Measurements from ENCODE around the gene RPL10. TPM values are rescaled to one million over a fixed set of nuclear protein-coding genes. Genes with fewer than 3 reads are reported as not detected.

Gene RPL10
- total RNA-seq, 1 donor from 2014 or later, result 1,850 TPM

DNA sequence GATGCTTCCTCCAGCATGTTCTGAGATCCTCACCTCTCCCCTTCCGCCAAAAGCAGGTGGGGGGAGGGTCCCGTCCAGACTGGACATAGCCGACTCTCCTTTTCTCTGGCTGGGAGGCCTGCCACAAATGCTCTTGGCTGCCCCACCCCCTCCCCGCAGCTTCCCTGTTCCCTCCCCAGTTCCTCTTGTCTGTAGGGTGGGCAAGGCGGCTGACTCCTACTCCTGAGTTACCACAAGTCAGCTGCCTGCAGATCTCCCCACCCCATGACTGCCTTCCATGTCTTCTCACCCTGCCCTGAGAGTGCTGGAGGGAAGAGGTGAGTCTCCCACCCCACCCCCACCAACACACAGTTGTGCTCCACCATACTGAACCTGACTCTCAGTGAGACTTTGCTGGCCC lies 33.2 kb downstream of the RPL10 start:
- Histone ChIP-seq H3K27me3 (ENCODE audit: low read depth) (no peaks in the 10 kb centered on the region), H3K4me1 (peaks cover 35% of the 10 kb centered on the region), H3K4me3 (no peak overlapping the region), H3K36me3 (peaks cover 25% of the 10 kb centered on the region), H3K27ac (replicated peaks) (no peak overlapping the region), H3K9me3 (replicated peaks) (no peaks in the 10 kb centered on the region)
- peak; percentile 38 for DNase-seq
- TF ChIP-seq, protein P1, sequence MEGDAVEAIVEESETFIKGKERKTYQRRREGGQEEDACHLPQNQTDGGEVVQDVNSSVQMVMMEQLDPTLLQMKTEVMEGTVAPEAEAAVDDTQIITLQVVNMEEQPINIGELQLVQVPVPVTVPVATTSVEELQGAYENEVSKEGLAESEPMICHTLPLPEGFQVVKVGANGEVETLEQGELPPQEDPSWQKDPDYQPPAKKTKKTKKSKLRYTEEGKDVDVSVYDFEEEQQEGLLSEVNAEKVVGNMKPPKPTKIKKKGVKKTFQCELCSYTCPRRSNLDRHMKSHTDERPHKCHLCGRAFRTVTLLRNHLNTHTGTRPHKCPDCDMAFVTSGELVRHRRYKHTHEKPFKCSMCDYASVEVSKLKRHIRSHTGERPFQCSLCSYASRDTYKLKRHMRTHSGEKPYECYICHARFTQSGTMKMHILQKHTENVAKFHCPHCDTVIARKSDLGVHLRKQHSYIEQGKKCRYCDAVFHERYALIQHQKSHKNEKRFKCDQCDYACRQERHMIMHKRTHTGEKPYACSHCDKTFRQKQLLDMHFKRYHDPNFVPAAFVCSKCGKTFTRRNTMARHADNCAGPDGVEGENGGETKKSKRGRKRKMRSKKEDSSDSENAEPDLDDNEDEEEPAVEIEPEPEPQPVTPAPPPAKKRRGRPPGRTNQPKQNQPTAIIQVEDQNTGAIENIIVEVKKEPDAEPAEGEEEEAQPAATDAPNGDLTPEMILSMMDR (IDR thresholded peaks at IDR 0.05; ENCODE audit: borderline replicate concordance), result no peak
- intact Hi-C loops (cut with micrococcal nuclease), result no loop called here

DNA sequence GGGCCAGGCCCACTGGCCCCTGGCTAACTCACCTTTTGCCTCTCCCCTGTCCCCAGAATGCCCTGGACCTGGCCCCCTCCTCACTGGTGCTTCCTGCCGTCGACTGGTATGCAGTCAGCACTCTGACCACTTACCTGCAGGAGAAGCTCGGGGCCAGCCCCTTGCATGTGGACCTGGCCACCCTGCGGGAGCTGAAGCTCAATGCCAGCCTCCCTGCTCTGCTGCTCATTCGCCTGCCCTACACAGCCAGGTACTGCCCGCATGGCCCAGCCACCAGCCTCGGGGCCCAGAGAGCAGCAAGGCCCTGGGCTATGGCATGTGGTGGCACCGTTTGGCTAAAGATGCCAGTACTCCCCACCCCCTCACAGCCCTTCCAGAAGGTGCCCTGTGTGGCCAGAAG lies 34.0 kb downstream of the RPL10 start:
- Histone ChIP-seq H3K9me3 (replicated peaks) (no peaks in the 10 kb centered on the region), H3K4me1 (peaks cover 36% of the 10 kb centered on the region), H3K4me3 (no peak overlapping the region), H3K27me3 (ENCODE audit: low read depth) (no peaks in the 10 kb centered on the region), H3K36me3 (peaks cover 25% of the 10 kb centered on the region), H3K27ac (replicated peaks) (no peak overlapping the region)
- DNase-seq, result no peak
- TF ChIP-seq, protein P1 (IDR thresholded peaks at IDR 0.05; ENCODE audit: borderline replicate concordance), result no peak
- intact Hi-C loops (cut with micrococcal nuclease), result no loop called here

DNA sequence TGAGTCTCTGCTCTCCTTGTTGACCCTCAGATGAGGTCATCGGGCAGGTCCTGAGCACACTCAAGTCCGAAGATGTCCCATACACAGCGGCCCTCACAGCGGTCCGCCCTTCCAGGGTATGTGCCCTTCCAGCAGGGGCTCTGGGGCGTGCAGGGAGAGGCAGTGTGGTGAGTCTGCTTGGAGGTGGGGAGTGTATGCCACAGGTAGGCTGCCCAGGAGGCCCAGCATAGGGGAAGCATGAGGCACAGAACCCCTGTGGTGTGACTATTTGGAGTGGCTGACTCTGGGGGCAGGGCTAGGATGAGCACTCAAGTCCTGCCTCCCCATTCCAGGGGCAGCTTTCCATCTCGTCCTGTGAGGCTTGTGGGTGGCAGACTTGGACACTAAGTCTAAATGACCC lies 35.4 kb downstream of the RPL10 start:
- H3K4me1 ChIP-seq, result peaks cover 40% of the 10 kb centered on the region
- intact Hi-C loops (cut with micrococcal nuclease), result no loop called here
- TF ChIP-seq, protein P1 (IDR thresholded peaks at IDR 0.05; ENCODE audit: borderline replicate concordance), result no peak

DNA sequence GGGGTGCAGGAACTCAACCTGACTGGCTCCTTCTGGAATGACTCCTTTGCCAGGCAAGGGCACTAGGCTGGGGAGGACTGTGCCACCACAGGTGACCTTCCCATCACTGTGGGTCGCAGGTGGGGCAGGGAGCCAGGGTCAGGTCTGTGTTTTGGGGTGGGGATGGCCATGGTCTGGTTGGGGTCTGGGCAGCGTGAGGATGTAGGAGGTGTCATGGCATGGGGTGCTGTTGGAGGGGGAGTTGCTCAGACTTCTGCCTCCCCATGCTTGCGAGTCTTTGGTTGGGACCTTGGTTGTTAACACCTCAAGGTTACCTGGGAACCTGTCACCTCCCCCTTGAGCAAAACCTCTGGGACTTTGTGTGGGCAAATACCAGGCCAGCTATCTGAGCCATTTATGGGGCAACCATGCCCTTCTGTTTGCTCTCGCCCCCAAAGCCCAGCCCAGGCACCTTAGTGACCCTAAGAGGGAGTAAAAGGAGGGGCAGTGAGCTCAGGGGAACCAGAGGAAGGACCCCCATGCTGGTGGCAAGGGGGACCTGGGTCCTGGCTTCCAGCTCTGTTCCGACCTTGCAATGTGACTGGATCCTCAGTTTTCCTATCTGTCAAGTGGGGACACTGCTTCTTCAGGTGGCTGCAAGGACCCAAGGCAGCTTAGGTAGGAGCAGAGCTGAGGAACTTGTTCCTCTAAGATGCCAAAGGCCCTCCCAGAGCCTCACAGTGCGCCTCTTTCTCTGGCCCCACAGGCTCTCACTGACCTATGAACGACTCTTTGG lies 36.4 kb downstream of the RPL10 start:
- intact Hi-C loops (cut with micrococcal nuclease), result no loop called here
- no peak overlapping the region for H3K27ac ChIP-seq (replicated peaks)
- H3K36me3 ChIP-seq, result peaks cover 25% of the 10 kb centered on the region
- DNase-seq, result no peak
- no peaks in the 10 kb centered on the region for H3K9me3 ChIP-seq (replicated peaks)
- peaks cover 36% of the 10 kb centered on the region for H3K4me1 ChIP-seq
- TF ChIP-seq, protein P1 (IDR thresholded peaks at IDR 0.05; ENCODE audit: borderline replicate concordance), result no peak
- H3K4me3 ChIP-seq, result no peak overlapping the region
- no peaks in the 10 kb centered on the region for H3K27me3 ChIP-seq (ENCODE audit: low read depth)

More for the DNA sequence above, 35.4 kb downstream of the RPL10 start:
- no peak for DNase-seq
- Histone ChIP-seq H3K27me3 (ENCODE audit: low read depth) (no peaks in the 10 kb centered on the region), H3K4me3 (no peak overlapping the region), H3K9me3 (replicated peaks) (no peaks in the 10 kb centered on the region), H3K36me3 (peaks cover 25% of the 10 kb centered on the region), H3K27ac (replicated peaks) (no peak overlapping the region)

DNA sequence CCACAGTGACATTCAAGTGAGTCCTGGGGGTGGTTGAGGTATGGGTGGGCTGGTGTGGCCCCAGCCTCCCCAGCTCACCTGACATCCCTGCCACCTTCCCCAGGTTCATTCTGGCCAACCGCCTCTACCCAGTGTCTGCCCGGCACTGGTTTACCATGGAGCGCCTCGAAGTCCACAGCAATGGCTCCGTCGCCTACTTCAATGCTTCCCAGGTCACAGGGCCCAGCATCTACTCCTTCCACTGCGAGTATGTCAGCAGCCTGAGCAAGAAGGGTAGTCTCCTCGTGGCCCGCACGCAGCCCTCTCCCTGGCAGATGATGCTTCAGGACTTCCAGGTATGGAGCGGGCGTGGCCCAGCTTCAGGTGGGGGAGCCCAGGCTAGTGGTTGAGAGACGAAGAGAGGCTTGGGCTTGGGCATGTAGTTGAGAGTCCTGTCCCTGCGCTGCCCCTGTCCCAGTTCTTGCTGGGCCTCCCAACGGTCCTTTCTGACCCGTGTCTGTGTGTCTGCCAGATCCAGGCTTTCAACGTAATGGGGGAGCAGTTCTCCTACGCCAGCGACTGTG lies 37.1 kb downstream of the RPL10 start:
- no peak overlapping the region for H3K4me3 ChIP-seq
- intact Hi-C loops (cut with micrococcal nuclease), result no loop called here
- no peaks in the 10 kb centered on the region for H3K9me3 ChIP-seq (replicated peaks)
- H3K36me3 ChIP-seq, result peaks cover 28% of the 10 kb centered on the region
- DNase-seq, result no peak
- H3K4me1 ChIP-seq, result peaks cover 29% of the 10 kb centered on the region
- no peaks in the 10 kb centered on the region for H3K27me3 ChIP-seq (ENCODE audit: low read depth)
- TF ChIP-seq, protein P1 (IDR thresholded peaks at IDR 0.05; ENCODE audit: borderline replicate concordance), result no peak
- no peak overlapping the region for H3K27ac ChIP-seq (replicated peaks)
